Stimulated activated CD8-positive, alpha-beta memory T cell treated with anti-CD3 and anti-CD28 coated beads, Interleukin-2, amount 100 ng/mL, for 48 hours (primary cell): ENCODE measurements around the gene FAM120A.

Source experiments
- DNase-seq, 2 donors: peaks; one replicate each; pipeline ENCODE4 v3.0.0-alpha.2; 2020; ENCODE audit warnings: low read depth in 2 of 2

The FAM120A gene

GRCh38 chr9:93578844-93579243 is 127.4 kb downstream of the FAM120A start:
- no peak for DNase-seq

GRCh38 chr9:93579711-93580516 is 128.4 kb downstream of the FAM120A start:
- DNase-seq: no peak

- no peak for DNase-seq
Measured at GRCh38 chr9:93580654-93581380, 129.3 kb downstream of the FAM120A start.

- DNase-seq: no peak
Measured at GRCh38 chr9:93582115-93582514, 130.6 kb downstream of the FAM120A start.

GRCh38 chr9:93582550-93582949 is 131.1 kb downstream of the FAM120A start:
- no peak for DNase-seq

GRCh38 chr9:93585259-93585658 is 133.8 kb downstream of the FAM120A start:
- no peak for DNase-seq

GRCh38 chr9:93585695-93586094 is 134.2 kb downstream of the FAM120A start:
- DNase-seq: no peak

- DNase-seq: no peak
Measured at GRCh38 chr9:93586290-93587057, 135.0 kb downstream of the FAM120A start.

- no peak for DNase-seq
Measured at GRCh38 chr9:93587284-93587650, 135.8 kb downstream of the FAM120A start.

- no peak for DNase-seq
Measured at GRCh38 chr9:93587651-93588347, 136.3 kb downstream of the FAM120A start.

- DNase-seq: no peak
Measured at GRCh38 chr9:93588641-93589609, 137.4 kb downstream of the FAM120A start.

GRCh38 chr9:93589688-93590087 is 138.2 kb downstream of the FAM120A start:
- no peak for DNase-seq

- DNase-seq: no peak
Measured at GRCh38 chr9:93590609-93591234, 139.2 kb downstream of the FAM120A start.

GRCh38 chr9:93591301-93592007 is 140.0 kb downstream of the FAM120A start:
- no peak for DNase-seq

- DNase-seq: no peak
Measured at GRCh38 chr9:93592008-93592642, 140.6 kb downstream of the FAM120A start.

GRCh38 chr9:93592643-93593021 is 141.1 kb downstream of the FAM120A start:
- no peak for DNase-seq

- no peak for DNase-seq
Measured at GRCh38 chr9:93593144-93593658, 141.7 kb downstream of the FAM120A start.

GRCh38 chr9:93594041-93594756 is 142.7 kb downstream of the FAM120A start:
- DNase-seq: no peak
